ENCODE data around the gene KCNG2.

Gene KCNG2

GRCh38 chr18:79942786-79943607, 145.3 kb downstream of the KCNG2 start:
- no peak for DNase-seq (ENCODE audit: low spot score)

GRCh38 chr18:79943608-79944125, 145.9 kb downstream of the KCNG2 start:
- no peak for DNase-seq (ENCODE audit: low spot score)

GRCh38 chr18:79944126-79944731, 146.5 kb downstream of the KCNG2 start:
- no peak for DNase-seq (ENCODE audit: low spot score)

GRCh38 chr18:79944746-79945117, 147.0 kb downstream of the KCNG2 start:
- no peak for DNase-seq (ENCODE audit: low spot score)

- DNase-seq (ENCODE audit: low spot score), result no peak
Measured at GRCh38 chr18:79945118-79946042, 147.6 kb downstream of the KCNG2 start.

- no peak for DNase-seq (ENCODE audit: low spot score)
Measured at GRCh38 chr18:79947054-79947755, 149.5 kb downstream of the KCNG2 start.

- DNase-seq (ENCODE audit: low spot score), result no peak
Measured at GRCh38 chr18:79947881-79948610, 150.3 kb downstream of the KCNG2 start.

- no peak for DNase-seq (ENCODE audit: low spot score)
Measured at GRCh38 chr18:79948719-79949411, 151.1 kb downstream of the KCNG2 start.
